Effector memory CD8-positive, alpha-beta T cell (primary cell): ENCODE results near the gene TASOR2.

Source experiments
- ATAC-seq: fragments of 150-1000 bp; cut with Tn5 transposase; replicated peaks from 2 replicates; pipeline ENCODE4 v1.10.0; 2021; ENCODE audit warnings: mild to moderate bottlenecking, moderate library complexity
- DNase-seq, 3 experiments: peaks; one replicate each; pipeline ENCODE4 v3.0.0; 2021
- H3K27ac Mint-ChIP-seq, 2 donors: one replicate each; pipeline ENCODE4 v1.8.0; 2022; ENCODE audit warnings: mild to moderate bottlenecking in 2 of 2, mixed read lengths in 2 of 2, moderate library complexity in 2 of 2
- H3K27me3 Mint-ChIP-seq, 2 donors: one replicate each; pipeline ENCODE4 v1.8.0; 2022; ENCODE audit warnings: mixed read lengths in 2 of 2
- H3K36me3 Mint-ChIP-seq: one replicate; pipeline ENCODE4 v1.8.0; 2022; ENCODE audit warnings: mild to moderate bottlenecking, moderate library complexity, mixed read lengths; ENCODE audit not compliant: insufficient read depth
- H3K4me1 Mint-ChIP-seq, 2 donors: one replicate each; pipeline ENCODE4 v1.8.0; 2022; ENCODE audit warnings: low read depth in 2 of 2, mixed read lengths in 2 of 2
- H3K4me3 Mint-ChIP-seq, 2 donors: one replicate each; pipeline ENCODE4 v1.8.0; 2022; ENCODE audit warnings: mild to moderate bottlenecking in 2 of 2, mixed read lengths in 2 of 2, moderate library complexity in 2 of 2
- H3K9me3 Mint-ChIP-seq, 2 donors: one replicate each; pipeline ENCODE4 v1.8.0; 2022; ENCODE audit warnings: mixed read lengths in 2 of 2

TASOR2 gene

DNA sequence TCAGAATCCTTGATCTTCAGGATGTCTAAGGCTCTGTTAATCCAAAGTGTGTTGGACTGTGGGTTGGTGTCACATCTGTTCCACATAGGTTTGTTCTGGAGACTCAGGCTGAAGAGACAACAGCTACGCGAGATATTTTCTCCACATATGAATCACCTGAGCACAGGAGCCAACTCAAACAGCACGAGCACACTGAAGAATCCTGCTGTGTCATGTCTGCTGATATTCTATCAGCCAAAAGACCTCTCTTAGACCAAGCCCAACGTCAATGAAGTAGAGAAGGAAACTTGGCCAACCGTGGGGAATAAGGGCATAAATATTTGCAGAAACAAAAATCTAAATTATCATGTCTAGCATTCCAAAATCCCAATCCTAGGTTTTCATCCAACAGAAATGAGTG, 2.7 kb upstream of the TASOR2 start:
- Mint-ChIP-seq H3K4me1 (peaks cover 22 to 25% of the 10 kb centered on the region in 2 donors), H3K36me3 (peaks cover 16% of the 10 kb centered on the region), H3K27me3 (peaks cover 25 to 33% of the 10 kb centered on the region in 2 donors), H3K27ac (no peak overlapping the region), H3K4me3 (no peak overlapping the region), H3K9me3 (no peaks in the 10 kb centered on the region)
- ATAC-seq: no peak
- DNase-seq: no peak

DNA sequence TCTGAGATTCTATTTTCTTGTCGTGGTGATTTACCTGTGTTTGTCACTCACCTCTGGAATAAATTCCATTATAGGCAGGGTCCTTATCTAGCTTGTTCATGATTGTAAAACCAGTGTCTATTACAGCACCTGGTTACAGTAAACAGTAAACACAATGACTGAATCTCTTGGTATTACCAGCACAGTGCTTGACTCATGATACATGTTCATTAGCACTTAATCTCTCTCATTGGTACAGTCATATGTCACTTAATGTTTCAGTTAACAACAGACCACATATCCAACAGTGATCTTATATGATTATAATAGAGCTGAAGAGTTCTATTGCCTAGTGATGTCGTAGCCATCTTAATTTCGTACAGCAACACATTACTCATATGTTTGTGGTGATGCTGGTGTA, 1.6 kb upstream of the TASOR2 start:
- Mint-ChIP-seq H3K4me3 (no peak overlapping the region), H3K27me3 (peaks cover 13 to 22% of the 10 kb centered on the region in 2 donors), H3K4me1 (peaks cover 23 to 33% of the 10 kb centered on the region in 2 donors), H3K36me3 (peaks cover 16% of the 10 kb centered on the region), H3K27ac (no peak overlapping the region), H3K9me3 (no peaks in the 10 kb centered on the region)
- ATAC-seq: no peak
- DNase-seq: no peak

DNA sequence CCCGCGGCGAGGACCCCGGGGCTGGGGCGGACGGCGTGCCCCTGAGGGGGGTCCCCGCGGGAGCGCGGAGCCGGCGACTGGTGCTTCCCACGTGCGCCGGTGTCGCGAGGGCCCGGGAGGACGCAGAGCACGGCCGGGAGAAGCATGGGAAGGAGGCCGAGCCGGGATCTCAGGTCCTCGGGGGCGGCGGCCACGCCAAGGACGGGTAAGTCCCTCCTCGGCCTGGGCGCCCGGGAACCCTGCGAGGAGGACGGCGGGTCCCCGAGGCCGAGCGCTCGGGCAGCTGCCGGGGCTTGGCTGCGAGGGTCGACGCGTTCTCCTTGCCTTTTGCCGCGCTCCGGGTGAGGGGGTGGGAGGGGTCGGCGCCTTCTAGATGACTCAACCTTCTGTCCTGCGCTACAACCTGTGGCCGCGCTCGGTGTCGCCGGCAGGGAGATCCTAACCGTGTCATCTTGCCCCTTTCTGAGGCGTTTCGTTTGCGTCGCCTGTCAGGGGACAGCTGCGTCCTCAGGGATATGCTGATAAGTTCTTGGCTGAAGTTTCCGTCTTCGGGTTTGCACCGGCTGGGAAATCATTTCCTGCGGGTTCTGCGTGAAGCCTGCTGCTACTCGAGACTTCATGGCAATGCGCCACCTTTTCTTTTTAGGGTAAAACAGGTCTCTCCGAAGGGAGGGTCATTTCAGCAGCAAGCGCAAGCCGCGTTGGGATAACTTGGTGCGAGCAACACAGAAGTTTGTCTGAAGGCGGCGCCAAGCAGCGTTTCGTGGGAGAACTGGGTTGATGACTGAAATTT, 529 bp downstream of the TASOR2 start:
- H3K4me1 Mint-ChIP-seq: peaks cover 28 to 42% of the 10 kb centered on the region in 2 donors

DNA sequence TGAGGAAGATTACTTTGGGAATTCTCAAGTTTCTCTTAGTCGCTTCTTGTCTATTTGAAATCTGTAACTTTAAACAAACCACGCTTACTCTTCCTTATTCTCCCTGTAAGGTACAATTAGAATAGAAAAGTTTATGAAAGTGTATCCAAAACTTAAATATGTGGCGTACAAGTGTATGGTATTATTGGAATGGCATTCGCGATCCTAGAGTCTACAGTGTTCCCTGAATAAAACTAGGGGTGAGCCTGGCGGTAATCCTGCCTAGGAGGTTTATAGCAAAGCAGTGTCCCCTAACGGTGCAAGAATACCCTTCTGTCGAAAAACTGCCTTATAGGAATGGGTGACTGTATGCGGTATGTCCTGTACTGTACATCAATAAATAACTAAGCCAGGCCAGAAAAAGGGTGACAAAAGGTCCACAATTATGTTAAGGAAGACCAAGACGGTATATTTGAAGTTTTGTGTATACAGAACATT, 1.2 kb downstream of the TASOR2 start:
- ATAC-seq: no peak
- no peak for DNase-seq
- Mint-ChIP-seq H3K4me3 (peak overlapping the region; percentile 93 to 97), H3K27me3 (no peaks in the 10 kb centered on the region), H3K36me3 (peaks cover 20% of the 10 kb centered on the region), H3K9me3 (no peaks in the 10 kb centered on the region), H3K4me1 (peaks cover 28 to 42% of the 10 kb centered on the region in 2 donors), H3K27ac (peak overlapping the region; percentile 95 to 98)

More for the DNA sequence above, 529 bp downstream of the TASOR2 start:
- Mint-ChIP-seq H3K4me3 (peak overlapping the region; percentile 93 to 97), H3K36me3 (peaks cover 20% of the 10 kb centered on the region), H3K27ac (peak overlapping the region; percentile 95 to 98), H3K27me3 (peaks cover 0 to under 1% of the 10 kb centered on the region in 2 donors), H3K9me3 (no peaks in the 10 kb centered on the region)
- ATAC-seq: peak; percentile 80
- peak; percentile 61 to 67 (median 62) for DNase-seq

DNA sequence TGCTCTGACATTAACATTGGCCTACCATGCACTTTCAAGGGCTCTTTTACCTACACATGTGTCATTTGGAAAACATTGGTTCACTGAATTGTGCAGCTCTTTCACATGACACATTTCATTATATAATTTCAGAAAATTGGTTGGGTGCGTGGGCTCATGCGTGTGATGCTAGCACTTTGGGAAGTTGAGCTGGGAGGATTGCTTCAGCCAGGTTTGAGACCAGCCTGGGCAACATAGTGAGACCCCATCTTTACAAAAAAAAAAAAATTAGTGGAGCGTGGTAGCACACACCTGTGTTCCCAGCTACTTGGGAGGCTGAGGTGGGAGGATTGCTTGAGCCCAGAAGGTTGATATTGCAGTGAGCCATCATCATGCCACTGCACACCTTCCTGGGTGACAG, 3.9 kb downstream of the TASOR2 start:
- Mint-ChIP-seq H3K27ac (no peak overlapping the region), H3K36me3 (peaks cover 20% of the 10 kb centered on the region), H3K4me1 (peaks cover 33 to 55% of the 10 kb centered on the region in 2 donors), H3K4me3 (no peak overlapping the region), H3K27me3 (no peaks in the 10 kb centered on the region), H3K9me3 (no peaks in the 10 kb centered on the region)
- DNase-seq (no peak), ATAC-seq (no peak)

DNA sequence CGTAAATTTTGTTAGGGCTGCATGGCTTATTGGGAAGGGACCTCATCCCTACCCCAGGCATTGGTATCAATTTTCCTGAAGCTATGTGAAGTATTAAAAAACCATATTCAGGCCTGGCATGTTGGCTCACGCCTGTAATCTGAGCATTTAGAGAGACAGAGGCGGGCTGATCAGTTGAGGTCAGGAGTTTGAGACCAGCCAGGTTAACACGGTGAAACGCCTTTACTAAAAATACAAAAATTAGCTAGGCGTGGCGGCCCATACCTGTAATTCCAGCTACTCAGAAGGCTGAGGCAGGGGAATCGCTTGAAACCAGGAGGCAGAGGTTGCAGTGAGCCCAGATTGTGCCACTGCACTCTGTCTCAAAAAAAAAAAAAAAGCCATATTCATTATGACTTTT, 7.1 kb downstream of the TASOR2 start:
- Mint-ChIP-seq H3K36me3 (peaks cover 4% of the 10 kb centered on the region), H3K4me3 (peak overlapping the region; percentile 62 to 73), H3K4me1 (peaks cover 22 to 53% of the 10 kb centered on the region in 2 donors), H3K27ac (peak overlapping the region in 1 of 2 donors; percentile 3), H3K27me3 (no peaks in the 10 kb centered on the region), H3K9me3 (no peaks in the 10 kb centered on the region)
- DNase-seq: no peak
- ATAC-seq: no peak

DNA sequence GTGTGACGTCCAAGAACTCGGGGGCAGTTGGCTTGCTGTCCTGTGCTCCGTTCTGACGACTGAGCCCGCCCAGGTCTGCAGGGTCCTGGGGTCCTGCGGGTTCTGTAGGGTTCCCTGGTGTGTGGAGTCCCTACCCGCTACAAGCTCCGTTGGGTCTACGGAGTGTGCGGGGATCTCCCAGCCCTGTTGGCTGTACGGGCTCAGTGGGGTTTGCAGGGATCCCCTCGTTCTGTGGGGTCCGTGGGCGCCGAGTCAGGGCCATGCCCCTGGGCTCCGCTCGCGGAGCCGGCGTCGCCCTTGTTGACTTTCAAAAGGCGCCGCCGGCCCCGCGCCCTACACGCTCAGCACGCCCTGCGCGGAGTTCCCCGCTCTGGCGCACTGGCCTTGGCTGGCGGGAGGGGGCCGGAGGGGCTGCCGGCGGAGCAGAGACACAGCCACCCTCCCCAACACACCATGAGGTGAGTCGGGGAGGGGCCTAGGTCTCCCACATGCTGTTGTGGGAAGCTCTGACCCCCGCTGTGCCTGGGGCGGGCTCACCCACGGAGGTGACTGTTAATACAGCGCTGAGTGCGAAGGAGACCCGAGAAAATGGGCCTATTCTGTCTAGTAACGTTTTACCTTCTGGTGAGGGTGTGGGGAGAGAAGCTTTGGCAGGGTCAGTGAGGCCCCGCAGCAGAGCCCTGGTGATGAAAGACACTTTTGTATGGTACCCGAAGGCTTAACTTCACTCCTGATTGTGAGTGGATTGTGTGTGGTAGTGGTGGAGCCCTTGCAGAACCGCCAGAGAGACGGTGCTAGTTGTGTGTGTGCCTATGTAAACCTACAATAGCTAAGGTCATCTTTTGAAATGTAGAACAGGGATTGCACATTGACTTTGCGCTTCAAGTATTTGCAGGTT, 8.1 kb downstream of the TASOR2 start:
- no peaks in the 10 kb centered on the region for H3K9me3 Mint-ChIP-seq
- peaks cover 4% of the 10 kb centered on the region for H3K36me3 Mint-ChIP-seq
- peak overlapping the region; percentile 62 to 73 for H3K4me3 Mint-ChIP-seq
- peaks cover 28 to 56% of the 10 kb centered on the region in 2 donors for H3K4me1 Mint-ChIP-seq
- ATAC-seq (peak; percentile 93), DNase-seq (peak; percentile 50 to 59 (median 57))
- peak overlapping the region; percentile 3 to 66 for H3K27ac Mint-ChIP-seq
- no peaks in the 10 kb centered on the region for H3K27me3 Mint-ChIP-seq

DNA sequence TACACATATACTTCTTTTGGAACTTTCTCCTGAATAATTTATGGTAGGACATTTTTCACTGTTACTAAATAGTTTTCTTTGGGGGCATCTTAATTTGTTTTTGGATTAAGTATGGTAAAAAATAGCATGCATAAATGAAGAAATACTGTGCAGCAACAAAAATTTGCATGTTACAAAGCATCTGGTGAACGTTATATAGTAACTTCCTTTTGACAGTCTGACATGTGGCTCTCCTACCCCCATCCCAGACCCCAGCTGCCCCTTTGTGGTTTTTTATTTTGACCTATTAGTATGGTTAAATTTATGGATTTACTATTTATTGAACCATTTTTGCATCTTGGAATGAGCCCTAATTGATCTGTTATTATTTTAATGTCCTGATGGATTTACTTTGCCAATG, 9.9 kb downstream of the TASOR2 start:
- DNase-seq (no peak), ATAC-seq (no peak)
- no peaks in the 10 kb centered on the region for H3K36me3 Mint-ChIP-seq
- H3K27ac Mint-ChIP-seq: no peak overlapping the region
- H3K9me3 Mint-ChIP-seq: no peaks in the 10 kb centered on the region
- H3K4me3 Mint-ChIP-seq: no peak overlapping the region
- H3K4me1 Mint-ChIP-seq: peaks cover 27 to 49% of the 10 kb centered on the region in 2 donors
- no peaks in the 10 kb centered on the region for H3K27me3 Mint-ChIP-seq

DNA sequence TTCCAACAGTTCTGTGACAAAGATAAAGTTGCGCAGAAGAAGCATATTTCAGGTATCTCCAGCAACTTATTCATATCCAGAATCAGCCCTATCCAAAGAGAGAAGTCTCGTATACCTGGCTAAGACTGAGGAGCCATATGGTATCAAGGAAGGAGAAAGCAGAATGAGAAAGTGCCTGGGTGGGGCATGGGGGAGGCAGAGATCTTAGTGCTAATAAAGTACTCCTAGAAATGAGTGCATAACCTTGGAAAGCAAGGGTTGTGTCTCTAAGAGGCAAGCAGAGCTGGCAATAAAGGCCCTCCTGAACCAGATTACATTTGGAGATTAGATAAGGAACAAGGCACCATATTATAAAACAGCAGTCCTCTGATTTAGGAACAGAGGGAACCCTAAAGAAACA, 12.7 kb downstream of the TASOR2 start:
- DNase-seq (no peak), ATAC-seq (no peak)
- H3K9me3 Mint-ChIP-seq: no peaks in the 10 kb centered on the region
- no peak overlapping the region for H3K27ac Mint-ChIP-seq
- peaks cover 25 to 46% of the 10 kb centered on the region in 2 donors for H3K4me1 Mint-ChIP-seq
- H3K4me3 Mint-ChIP-seq: no peak overlapping the region
- no peaks in the 10 kb centered on the region for H3K27me3 Mint-ChIP-seq
- H3K36me3 Mint-ChIP-seq: no peaks in the 10 kb centered on the region

DNA sequence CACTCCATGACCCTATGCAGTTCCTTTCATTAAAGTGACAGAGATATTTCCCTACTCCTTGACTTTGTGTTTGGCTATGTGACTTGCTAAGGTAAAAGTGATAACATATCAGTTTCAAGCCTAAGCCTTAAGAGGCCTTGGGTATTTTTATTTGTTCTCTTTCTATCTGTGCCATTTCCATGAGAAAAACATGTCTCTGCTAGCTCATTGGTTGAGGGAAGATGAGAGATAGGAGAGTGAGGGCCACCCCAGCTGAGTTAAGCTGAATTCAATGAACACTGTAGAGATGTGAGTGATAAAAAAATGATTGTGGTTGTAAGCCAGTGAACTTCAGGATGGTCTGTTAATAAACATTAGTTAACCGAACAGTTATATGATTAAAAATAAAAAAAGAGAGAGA, 13.4 kb downstream of the TASOR2 start:
- Mint-ChIP-seq H3K4me3 (no peak overlapping the region), H3K27ac (peak overlapping the region in 1 of 2 donors; percentile 56), H3K4me1 (peaks cover 21 to 41% of the 10 kb centered on the region in 2 donors), H3K36me3 (no peaks in the 10 kb centered on the region), H3K27me3 (no peaks in the 10 kb centered on the region), H3K9me3 (no peaks in the 10 kb centered on the region)
- DNase-seq: no peak
- ATAC-seq: no peak

DNA sequence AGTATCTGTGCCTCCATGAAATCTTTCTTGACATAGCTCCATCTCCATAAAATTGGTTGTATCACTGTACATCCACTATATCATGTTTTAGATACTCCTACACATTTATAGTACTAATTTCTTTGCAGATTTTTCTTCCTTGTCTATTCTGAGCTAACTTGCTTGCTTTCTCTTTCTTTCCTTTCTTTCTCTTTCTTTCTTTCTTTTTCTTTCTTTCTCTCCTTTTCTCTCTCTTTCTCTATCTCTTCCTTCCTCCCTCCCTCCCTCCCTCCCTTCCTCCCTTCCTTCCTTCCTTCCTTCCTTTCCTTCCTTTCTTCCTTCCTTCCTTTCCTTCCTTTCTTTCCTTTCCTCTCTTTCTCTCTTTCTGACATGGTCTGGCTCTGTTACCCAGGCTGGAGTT, 23.7 kb downstream of the TASOR2 start:
- Mint-ChIP-seq H3K27me3 (no peaks in the 10 kb centered on the region), H3K4me3 (peak overlapping the region; percentile 11 to 26), H3K4me1 (peaks cover 40 to 59% of the 10 kb centered on the region in 2 donors), H3K36me3 (no peaks in the 10 kb centered on the region), H3K27ac (peak overlapping the region; percentile 62 to 87), H3K9me3 (no peaks in the 10 kb centered on the region)
- no peak for ATAC-seq
- no peak for DNase-seq

DNA sequence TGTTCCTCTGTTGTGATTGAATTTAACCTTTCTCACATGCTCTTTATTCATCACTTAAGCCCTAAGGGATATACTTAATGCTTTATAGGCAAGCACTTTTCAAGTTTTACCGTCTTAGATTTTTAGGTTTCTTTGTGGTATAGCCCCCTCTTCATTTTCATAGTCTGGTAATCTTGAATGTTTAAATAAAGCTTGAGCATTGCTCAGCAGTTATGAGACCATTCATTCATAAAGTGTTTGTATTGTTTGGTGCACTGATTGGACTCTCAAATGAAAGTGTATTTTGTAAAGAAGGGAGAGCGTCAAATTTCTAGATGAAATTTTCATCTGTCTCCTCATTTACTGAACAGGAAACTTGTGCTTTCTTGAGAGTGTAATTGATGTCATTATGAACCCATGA, 25.2 kb downstream of the TASOR2 start:
- peaks cover 42 to 61% of the 10 kb centered on the region in 2 donors for H3K4me1 Mint-ChIP-seq
- no peak for ATAC-seq
- H3K36me3 Mint-ChIP-seq: no peaks in the 10 kb centered on the region
- no peaks in the 10 kb centered on the region for H3K9me3 Mint-ChIP-seq
- DNase-seq: no peak
- H3K4me3 Mint-ChIP-seq: peak overlapping the region; percentile 16 to 76
- no peak overlapping the region for H3K27ac Mint-ChIP-seq
- no peaks in the 10 kb centered on the region for H3K27me3 Mint-ChIP-seq

DNA sequence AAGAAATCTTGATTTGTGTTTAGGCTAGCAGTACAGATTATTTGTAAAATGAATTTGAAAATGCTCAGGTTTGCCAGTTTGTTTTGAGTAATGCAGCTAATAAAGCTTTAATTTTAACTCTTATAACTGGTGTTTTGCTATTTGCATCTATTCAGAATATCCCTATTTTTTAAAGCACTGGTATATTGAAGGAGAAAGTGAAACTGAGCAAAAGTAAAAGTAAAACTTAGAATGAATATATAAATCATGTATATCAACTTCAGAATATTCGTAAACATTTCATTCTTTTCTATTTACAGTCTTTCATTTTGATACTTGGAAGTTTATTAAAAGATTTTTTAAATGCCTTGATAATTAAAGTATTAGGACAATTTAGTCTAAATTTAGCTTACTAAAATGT, 26.2 kb downstream of the TASOR2 start:
- peak; percentile 53 for ATAC-seq
- peaks cover 42 to 61% of the 10 kb centered on the region in 2 donors for H3K4me1 Mint-ChIP-seq
- peak overlapping the region; percentile 72 to 76 for H3K4me3 Mint-ChIP-seq

More for the DNA sequence above, 26.2 kb downstream of the TASOR2 start:
- H3K27me3 Mint-ChIP-seq: no peaks in the 10 kb centered on the region
- DNase-seq: no peak
- no peaks in the 10 kb centered on the region for H3K9me3 Mint-ChIP-seq
- H3K27ac Mint-ChIP-seq: peak overlapping the region; percentile 83 to 90
- no peaks in the 10 kb centered on the region for H3K36me3 Mint-ChIP-seq
